Stimulated activated CD8-positive, alpha-beta memory T cell treated with anti-CD3 and anti-CD28 coated beads, Interleukin-4, amount 100 ng/mL, for 4 hours (primary cell): Measurements from ENCODE around the gene NAP1L4.

ENCODE experiments used
- DNase-seq, 2 donors: peaks; one replicate each; pipeline ENCODE4 v3.0.0-alpha.2; 2020; ENCODE audit warnings: low read depth in 2 of 2, low spot score in 1 of 2

NAP1L4 gene

GRCh38 chr11:2994336-2994730 is 2.2 kb upstream of the NAP1L4 start:
- no peak for DNase-seq

DNA sequence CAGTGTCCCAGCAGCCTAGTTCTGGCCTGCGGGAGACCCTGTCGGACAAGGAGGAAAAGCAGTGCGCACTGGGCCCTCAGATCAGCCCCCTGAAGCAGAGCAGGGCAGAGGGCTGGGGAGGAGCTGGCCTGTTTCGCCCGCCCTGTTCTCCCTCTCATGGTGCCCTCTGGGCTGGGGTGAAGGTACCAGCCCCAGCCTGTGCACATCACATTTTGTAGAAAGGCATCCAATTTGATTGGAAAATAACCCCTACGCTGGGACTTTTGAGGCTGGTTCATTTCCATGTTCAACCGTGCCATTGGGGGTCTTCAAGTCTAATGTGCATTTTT is 832 bp upstream of the NAP1L4 start:
- no peak for DNase-seq

GRCh38 chr11:2991452-2992233 is 486 bp downstream of the NAP1L4 start:
- no peak for DNase-seq

GRCh38 chr11:2990617-2991451 is 1.3 kb downstream of the NAP1L4 start:
- DNase-seq = no peak

DNA sequence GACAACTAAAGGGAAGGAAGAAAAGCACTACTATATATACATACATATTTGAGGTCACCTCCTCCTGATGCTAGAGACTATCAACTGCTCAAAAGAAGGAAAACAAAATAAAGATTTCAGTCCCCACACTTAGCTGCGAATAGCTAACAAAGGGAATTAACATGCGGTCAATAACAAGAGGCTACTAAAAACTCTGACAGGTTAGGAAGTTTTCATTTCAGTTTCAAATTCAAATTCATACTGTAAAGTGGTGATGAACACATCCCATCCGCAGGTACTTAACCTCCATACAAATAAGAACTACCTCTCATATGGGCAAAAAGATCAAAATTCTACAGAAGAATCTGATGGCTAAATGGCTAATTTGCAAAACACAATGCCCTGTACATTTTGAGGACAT is 2.6 kb downstream of the NAP1L4 start:
- no peak for DNase-seq

DNA sequence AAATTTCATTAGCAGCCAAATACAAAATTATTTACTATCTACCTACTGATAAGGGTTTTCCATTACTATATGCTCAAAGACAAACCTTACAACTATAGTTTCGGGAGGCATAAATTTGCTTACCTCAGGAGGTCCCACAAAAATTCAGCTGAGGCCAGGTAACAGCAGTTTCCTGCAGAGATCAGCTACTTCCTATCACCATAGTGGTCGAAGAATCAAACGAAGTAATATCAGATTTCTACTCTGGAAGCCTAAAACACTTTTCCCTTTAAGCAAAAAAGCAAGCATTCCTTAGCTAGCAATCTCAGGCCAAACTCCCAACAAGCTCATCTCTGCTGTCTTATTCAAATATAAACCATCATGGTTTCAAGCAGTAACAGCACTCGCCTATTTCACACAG is 3.1 kb downstream of the NAP1L4 start:
- no peak for DNase-seq

- no peak for DNase-seq
Measured at GRCh38 chr11:2987881-2988861, 4.0 kb downstream of the NAP1L4 start.

- no peak for DNase-seq
Measured at GRCh38 chr11:2983908-2984307, 8.2 kb downstream of the NAP1L4 start.

DNA sequence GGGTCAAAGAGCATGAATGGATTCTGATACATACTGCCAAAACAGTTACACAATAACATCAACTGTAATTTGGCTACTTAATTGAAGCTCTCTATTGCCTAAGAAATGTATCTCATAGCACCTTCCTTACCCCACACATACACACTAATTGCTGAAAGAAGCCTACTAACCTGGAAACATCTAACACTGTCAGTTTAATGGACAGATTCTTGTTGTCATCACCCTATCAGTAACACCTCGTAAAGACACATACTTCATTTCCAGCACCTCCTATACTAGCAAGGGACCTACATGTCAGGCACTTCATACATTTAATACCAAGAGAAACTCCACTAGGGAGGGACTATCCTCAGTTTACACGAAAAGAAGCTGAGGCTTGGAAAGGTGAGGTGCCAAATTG is 9.9 kb downstream of the NAP1L4 start:
- DNase-seq = no peak

GRCh38 chr11:2981130-2981529 is 11.0 kb downstream of the NAP1L4 start:
- no peak for DNase-seq

DNA sequence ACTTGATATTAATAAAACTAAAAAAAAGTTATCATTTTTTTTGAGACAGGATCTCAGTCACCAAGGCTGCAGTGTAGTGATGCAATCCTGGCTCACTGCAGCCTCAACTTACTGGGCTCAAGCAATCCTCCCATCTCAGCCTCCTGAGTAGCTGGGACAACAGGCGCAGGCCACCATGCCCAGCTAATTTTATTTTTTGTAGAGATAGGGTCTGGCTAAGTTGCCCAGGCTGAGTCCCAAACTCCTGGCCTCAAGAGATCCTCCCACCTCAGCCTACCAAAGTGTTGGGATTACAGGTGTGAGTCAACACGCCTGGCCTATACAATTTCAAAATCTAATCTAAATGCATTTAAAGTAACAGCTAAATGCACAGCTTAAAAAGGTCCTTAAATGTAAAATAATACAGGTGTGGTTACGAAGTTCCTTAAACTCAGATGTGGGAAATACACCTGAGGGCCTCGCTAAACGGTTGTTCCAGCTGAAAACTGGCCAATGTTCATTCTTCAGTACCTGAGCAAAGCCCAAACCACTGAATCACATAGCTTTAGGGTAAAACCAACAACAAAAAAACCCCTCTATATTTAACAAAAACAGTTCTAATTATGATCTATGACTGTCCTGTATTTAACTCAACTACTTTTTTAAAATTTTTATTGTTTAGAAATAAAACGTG is 11.8 kb downstream of the NAP1L4 start:
- no peak for DNase-seq

GRCh38 chr11:2977113-2977512 is 15.0 kb downstream of the NAP1L4 start:
- DNase-seq = no peak

DNA sequence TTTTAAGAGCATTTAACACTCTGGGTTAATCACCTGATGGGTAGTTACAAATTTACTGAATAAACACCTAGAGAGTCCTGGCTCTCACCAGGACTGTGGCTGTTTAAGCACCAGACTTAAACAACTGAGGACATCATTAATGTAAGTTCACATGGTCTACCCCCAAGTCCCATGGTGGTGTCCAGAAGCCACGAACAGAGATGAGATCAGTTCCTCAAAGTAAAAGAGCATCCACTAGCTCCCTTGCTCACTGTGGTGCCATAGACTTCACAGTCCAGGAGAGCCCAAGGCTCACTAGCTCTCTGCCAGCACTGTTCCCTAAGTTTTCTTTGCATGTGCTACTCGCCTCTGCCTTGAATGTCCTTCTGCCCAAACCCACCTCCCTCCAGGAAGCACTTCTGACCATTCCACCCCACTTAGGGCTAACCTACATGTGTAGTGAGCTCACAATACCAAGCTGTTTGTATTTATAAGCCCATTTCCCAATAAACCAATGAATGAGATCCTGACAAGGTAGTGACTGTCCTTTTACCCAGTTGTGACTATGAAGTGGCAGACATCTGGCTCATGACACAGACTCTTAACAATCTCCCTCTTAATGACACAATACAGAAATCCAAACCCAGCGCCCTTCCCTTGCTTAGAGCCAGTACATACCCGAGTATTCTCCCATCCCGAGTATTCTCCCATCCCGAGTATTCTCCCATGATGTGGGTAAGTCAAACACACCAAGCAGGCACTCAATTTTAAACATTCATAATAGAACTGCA is 15.7 kb downstream of the NAP1L4 start:
- DNase-seq = no peak

DNA sequence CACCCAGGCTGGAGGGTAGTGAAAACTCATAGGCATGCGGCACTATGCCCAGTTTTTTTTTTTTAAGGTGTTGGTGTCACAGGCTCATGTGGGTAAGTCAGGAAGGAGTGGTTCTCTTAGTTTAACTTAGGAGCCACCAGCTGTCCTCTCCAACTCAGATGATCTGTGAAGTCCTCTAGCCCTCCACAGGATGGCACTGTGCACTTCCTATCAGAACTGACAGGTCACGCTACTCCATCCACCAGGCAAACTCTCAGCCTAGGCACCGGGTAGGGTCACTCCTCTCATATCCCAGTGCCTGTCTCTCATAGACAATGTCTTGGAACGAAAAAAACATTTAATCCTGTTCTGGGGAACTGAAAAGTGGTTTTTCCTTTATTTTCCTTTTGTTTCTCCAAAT is 16.5 kb downstream of the NAP1L4 start:
- no peak for DNase-seq

DNA sequence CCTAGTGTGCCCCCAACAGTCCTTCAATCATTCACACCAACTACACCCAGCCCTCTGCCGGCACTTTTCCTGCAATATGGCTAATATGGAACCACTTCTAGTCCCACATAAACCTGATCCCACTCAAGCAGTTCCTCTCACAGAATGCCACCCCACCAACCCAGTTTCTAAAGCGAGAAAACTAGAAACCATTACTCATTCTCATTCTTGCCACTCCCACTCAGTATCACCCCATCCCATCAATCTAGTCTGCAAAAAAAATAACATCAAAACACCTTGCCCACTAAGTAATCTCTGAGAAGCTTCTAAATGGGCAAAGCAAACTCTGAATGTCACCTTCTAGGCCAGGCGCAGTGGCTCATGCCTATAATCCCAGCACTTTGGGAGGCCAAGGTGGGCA is 17.9 kb downstream of the NAP1L4 start:
- DNase-seq = no peak

DNA sequence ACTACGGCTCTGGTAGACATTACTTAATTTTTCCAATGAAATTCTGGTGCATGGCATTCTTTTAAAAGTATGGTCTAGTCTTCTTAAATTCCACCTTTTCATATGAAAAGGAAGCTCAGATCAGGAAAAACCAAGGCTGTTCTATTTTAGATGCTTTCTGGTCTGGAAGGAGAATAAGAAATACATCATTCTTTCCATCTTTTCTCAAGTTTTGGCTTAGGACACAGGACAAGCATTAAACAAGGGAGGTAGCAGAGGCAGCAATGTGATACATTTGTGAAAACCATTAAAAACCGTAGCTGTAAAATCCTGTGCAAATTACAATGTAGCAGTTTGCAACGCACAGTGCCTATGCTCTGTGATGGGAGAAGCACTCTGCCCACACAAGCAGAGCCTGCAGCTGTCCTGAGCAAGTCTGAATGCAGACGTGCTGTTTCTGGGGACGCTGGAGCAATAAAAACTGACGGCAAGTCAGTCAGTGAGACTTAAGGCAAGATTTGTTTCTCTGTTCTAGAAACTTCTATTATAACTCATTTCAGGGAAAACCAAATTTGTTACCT is 23.7 kb downstream of the NAP1L4 start:
- DNase-seq = no peak

DNA sequence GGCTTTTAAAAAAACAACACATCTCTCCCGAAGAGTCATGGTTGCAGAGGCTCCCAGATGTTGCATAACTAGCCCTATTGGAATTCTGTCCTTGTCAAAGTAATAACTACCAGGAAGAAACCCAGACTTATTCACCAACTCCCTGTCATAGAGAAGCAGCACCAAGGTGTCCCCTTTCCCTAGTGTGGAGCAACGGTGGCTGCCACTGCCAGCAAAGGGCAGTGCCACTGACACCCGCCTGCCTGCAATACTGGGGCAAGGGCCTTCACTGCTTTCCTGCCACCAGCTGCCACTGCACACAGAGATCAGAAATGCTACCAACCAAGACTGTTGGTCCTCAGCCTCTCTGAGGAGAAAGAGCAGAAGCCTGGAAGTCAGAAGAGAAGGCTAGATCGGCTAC is 27.3 kb downstream of the NAP1L4 start:
- DNase-seq = no peak

- DNase-seq = no peak
Measured at GRCh38 chr11:2963761-2964160, 28.4 kb downstream of the NAP1L4 start.

DNA sequence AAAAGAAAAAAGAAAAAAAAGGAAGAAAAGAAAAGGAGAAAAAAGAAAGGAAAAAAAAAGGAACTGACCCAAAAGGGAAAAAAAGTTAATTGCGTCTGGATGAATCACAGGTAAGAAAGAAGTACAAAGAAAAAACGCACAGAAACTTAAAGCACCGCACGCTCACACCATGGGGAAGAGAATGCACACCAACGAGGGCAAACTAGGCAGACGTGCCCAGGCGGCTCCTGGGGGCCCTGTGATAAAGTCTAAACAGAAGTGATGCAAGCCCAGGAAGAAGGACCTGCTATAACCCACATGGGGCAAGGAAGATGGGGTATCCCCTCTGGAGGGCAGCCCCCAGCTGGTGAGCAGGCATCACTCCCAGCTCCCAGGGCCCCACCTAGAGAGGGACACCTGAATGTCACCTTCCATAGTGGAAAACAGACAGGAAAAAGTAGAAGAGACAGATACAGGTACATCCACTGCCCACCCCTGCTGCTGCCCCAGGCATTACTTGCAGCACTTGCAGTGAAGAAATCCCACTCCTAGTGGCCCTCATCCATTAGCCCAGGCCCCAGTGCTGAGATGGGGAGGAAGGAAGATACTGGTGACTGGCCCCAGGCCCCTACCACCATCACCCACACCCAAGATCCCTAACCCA is 28.9 kb downstream of the NAP1L4 start:
- DNase-seq = no peak
